ENCODE measurements around the gene MSRB1. TPM values are rescaled to one million over a fixed set of nuclear protein-coding genes. Genes with fewer than 3 reads are reported as not detected.

MSRB1 gene
- total RNA-seq, 4 donors from 2014 or later, result 16.7 to 40.7 (median 35.2) TPM

DNA sequence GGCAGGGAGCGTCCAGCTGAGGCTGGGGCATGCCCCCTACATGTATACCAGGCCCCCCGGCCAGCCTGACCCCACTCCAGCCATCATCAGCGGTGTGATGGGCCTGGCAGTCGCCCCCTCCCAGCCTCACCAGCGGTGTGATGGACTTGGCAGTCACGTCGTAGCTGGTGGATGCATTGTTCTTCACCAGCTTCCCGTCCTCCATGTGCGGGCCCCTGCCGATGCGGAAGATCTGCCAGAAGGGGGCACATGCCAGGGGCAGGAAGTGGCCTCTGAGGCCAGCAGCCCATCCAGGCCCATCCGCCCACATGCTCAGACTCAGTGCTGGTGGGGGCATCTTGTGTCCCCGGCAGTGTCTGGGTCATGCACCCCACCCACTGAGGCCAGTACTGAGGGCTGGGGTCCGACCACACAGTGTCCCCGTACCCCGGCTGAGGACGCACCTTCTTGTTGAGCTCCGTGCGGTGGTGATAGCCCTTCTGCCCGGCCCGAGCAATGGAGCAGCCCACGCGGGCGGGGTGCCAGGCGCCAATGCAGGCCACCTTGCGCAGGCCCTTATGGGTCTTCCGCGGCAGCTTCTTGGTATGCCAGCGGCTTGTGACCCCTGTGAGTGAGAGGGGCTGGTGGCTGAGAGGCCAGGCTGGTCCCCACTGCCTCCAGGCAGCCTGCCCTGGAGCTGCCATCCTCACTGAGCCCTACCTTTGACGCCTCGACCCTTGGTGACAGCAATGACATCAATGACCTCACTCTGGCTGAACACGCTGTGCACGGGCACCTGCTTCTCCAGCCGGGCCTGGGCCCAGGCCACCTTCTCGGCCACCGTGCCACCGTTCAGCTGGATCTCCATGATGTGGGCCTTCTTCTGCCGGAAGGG lies 3.7 kb upstream of the MSRB1 start:
- H3K4me1 ChIP-seq, result peaks cover 37 to 70% of the 10 kb centered on the region in 2 donors
- TF ChIP-seq, protein P1, sequence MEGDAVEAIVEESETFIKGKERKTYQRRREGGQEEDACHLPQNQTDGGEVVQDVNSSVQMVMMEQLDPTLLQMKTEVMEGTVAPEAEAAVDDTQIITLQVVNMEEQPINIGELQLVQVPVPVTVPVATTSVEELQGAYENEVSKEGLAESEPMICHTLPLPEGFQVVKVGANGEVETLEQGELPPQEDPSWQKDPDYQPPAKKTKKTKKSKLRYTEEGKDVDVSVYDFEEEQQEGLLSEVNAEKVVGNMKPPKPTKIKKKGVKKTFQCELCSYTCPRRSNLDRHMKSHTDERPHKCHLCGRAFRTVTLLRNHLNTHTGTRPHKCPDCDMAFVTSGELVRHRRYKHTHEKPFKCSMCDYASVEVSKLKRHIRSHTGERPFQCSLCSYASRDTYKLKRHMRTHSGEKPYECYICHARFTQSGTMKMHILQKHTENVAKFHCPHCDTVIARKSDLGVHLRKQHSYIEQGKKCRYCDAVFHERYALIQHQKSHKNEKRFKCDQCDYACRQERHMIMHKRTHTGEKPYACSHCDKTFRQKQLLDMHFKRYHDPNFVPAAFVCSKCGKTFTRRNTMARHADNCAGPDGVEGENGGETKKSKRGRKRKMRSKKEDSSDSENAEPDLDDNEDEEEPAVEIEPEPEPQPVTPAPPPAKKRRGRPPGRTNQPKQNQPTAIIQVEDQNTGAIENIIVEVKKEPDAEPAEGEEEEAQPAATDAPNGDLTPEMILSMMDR (IDR thresholded peaks at IDR 0.05 in 4 of 5, conservative IDR thresholded peaks at IDR 0.05 in 1 of 5), result no peak
- TF ChIP-seq POLR2A (IDR thresholded peaks at IDR 0.05), result no peak
- H3K4me3 ChIP-seq, result no peak overlapping the region
- intact Hi-C loops (cut with DNase I; ENCODE audit: low total_unique reads) (loop anchor here (10.0 kb wide), 1 partner anchor 588 kb away; the partner anchor contains the start of genes CEMP1 and PDPK1), in situ Hi-C loops (cut with MboI; ENCODE audit: low sequenced_read_pairs in 4 of 4) (no loop called here)
- H3K9me3 ChIP-seq, result no peaks in the 10 kb centered on the region
- peak in 1 of 2 donors; percentile 46 for DNase-seq
- H3K27me3 ChIP-seq, result no peaks in the 10 kb centered on the region
- ATAC-seq, result no peak
- no peaks in the 10 kb centered on the region for H3K36me3 ChIP-seq
- peak overlapping the region; percentile 98 to 100 (median 98) for H3K27ac ChIP-seq

DNA sequence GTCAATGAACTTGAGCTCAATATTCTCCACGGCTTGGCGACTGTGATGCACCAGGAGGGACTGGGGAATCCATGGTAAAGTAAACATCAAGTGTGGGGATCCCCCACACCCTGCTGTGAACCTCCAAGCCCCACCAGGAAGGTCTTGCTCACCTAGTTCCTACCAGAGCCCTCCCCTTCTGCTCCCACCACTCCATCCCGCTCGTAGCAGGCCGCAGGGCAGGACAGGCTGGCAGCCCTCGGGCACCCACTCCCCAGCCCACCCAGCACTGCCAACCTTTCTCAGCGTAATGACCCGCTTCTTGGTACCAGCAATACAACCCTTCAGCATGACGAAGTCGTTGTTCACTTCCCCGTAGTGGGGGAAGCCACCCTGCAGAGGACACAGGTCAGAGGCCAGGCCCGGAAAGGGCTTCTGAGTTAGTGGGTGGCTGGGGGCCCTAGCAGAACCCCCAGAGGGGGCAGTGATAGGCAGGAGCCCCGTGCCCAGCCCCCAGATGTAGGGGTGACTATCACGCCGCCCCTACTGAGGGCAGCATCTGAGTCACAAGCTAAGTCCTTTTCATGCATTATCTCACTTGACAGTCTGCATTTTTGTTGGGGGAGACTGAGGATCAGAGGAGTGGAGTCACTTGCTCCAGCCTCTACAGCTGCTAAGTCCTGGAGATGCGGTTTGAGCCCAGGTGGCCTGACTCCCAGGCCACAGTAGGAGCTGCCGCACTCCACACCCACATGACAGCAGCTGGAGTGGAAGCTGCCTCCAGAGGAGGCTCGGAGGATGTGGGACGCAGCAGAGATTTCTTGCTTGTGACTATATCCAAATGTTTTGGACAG lies 2.8 kb upstream of the MSRB1 start:
- TF ChIP-seq POLR2A (IDR thresholded peaks at IDR 0.05), result no peak
- TF ChIP-seq, protein P1 (IDR thresholded peaks at IDR 0.05 in 4 of 5, conservative IDR thresholded peaks at IDR 0.05 in 1 of 5), result no peak
- DNase-seq (no peak), ATAC-seq (no peak)
- no peak overlapping the region for H3K4me3 ChIP-seq
- H3K9me3 ChIP-seq, result no peaks in the 10 kb centered on the region
- in situ Hi-C loops (cut with MboI; ENCODE audit: low sequenced_read_pairs in 4 of 4), result no loop called here
- peak overlapping the region; percentile 98 to 100 (median 98) for H3K27ac ChIP-seq
- intact Hi-C loops (cut with DNase I; ENCODE audit: low total_unique reads), result loop anchor here (10.0 kb wide), 1 partner anchor 589 kb away; the partner anchor contains the start of genes CEMP1 and PDPK1
- no peaks in the 10 kb centered on the region for H3K27me3 ChIP-seq
- peaks cover 39 to 69% of the 10 kb centered on the region in 2 donors for H3K4me1 ChIP-seq
- no peaks in the 10 kb centered on the region for H3K36me3 ChIP-seq

DNA sequence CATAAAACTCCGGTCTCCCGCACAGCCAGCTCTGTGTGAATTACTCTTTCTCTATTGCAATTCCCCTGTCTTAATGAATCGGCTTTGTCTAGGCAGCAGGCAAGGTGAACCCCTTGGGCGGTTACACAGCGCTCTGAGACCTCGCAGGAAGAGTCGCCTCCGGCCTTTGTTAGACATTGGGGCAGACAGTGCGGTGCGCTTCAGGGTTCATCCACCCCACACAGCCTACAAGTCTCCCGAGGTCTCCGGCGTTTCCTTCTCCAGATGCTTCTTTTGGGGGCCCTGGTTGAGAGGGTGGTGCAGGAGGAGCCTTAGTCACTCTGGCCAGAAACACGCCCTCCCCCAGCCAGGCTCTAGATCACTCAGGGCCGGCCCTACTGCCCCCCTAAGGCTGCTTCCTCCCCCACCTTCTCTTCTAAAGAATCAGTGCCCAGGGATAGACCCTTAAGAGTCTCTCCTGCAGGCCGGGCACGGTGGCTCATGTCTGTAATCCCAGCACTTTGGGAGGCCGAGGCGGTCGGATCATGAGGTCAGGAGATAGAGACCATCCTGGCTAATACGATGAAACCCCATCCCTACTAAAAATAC lies 1.7 kb upstream of the MSRB1 start:
- in situ Hi-C loops (cut with MboI; ENCODE audit: low sequenced_read_pairs in 4 of 4) (no loop called here), intact Hi-C loops (cut with DNase I; ENCODE audit: low total_unique reads) (loop anchor here (10.0 kb wide), 1 partner anchor 590 kb away; the partner anchor contains the start of genes CEMP1 and PDPK1)
- H3K4me3 ChIP-seq, result no peak overlapping the region
- DNase-seq (no peak), ATAC-seq (no peak)
- H3K27ac ChIP-seq, result peak overlapping the region; percentile 98 to 100 (median 98)
- no peak for TF ChIP-seq POLR2A (IDR thresholded peaks at IDR 0.05)
- TF ChIP-seq, protein P1 (IDR thresholded peaks at IDR 0.05 in 4 of 5, conservative IDR thresholded peaks at IDR 0.05 in 1 of 5), result no peak
- H3K4me1 ChIP-seq, result peaks cover 35 to 66% of the 10 kb centered on the region in 2 donors
- no peaks in the 10 kb centered on the region for H3K9me3 ChIP-seq
- peaks cover 0 to 10% of the 10 kb centered on the region in 2 donors for H3K36me3 ChIP-seq
- no peaks in the 10 kb centered on the region for H3K27me3 ChIP-seq

DNA sequence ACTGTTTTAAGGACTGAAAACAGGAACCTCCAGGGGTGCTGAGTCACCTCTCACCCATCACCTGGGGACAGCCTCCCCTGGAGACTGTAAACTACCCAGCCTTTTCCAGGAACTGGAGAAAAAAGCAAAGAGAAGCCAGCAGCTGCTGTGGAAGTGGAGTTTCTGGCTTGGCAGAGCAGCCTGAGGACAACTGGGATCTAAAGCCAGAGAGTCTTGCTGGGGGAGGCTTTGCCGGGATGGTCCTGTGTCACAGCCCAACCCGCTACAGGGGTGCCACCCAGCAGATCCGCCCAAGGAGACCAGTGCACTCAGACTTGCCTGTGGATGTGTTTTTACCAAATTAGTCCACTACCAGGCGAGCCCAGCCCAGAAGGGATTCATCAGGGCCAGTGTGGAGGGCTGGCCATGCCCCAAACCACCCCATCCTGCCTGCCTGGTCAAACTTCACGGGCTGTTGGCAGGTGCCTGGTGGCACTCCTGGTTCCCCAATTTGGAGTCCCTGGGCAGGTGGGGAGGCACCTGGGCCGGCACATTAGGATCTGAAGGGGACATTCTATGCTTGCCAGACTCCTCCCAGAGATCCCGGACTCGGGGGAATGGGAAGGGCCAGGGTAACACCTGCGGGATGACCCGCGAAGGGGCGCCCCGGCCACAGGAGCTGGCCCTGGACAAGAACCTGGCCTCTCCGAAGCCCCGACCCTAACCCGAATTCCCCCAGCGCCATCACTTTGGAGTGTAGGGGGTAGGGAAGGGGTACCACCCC lies 771 bp downstream of the MSRB1 start:
- in situ Hi-C loops (cut with MboI; ENCODE audit: low sequenced_read_pairs in 4 of 4), result no loop called here
- DNase-seq (peak in 1 of 2 donors; percentile 50), ATAC-seq (peak; percentile 0 to 5)
- H3K9me3 ChIP-seq, result no peaks in the 10 kb centered on the region
- intact Hi-C loops (cut with DNase I; ENCODE audit: low total_unique reads), result loop anchor here (10.0 kb wide), 1 partner anchor 593 kb away; the partner anchor contains the start of genes CEMP1 and PDPK1
- peaks cover 28 to 52% of the 10 kb centered on the region in 2 donors for H3K4me1 ChIP-seq
- TF ChIP-seq, protein P1 (IDR thresholded peaks at IDR 0.05 in 4 of 5, conservative IDR thresholded peaks at IDR 0.05 in 1 of 5), result no peak
- no peak for TF ChIP-seq POLR2A (IDR thresholded peaks at IDR 0.05)
- peaks cover 4 to 35% of the 10 kb centered on the region in 2 donors for H3K36me3 ChIP-seq
- H3K27me3 ChIP-seq, result no peaks in the 10 kb centered on the region
- peak overlapping the region; percentile 98 to 100 (median 98) for H3K27ac ChIP-seq
- H3K4me3 ChIP-seq, result peak overlapping the region; percentile 81 to 99 (median 94)
